Activated CD4-positive, alpha-beta T cell treated with anti-CD3 and anti-CD28 coated beads for 24 hours (primary cell): ENCODE results near the gene SLC39A3.

Experiments used
- DNase-seq, 2 donors: peaks; one replicate each; pipeline ENCODE4 v3.0.0-alpha.2; 2020; ENCODE audit warnings: low read depth in 2 of 2

The SLC39A3 gene

DNA sequence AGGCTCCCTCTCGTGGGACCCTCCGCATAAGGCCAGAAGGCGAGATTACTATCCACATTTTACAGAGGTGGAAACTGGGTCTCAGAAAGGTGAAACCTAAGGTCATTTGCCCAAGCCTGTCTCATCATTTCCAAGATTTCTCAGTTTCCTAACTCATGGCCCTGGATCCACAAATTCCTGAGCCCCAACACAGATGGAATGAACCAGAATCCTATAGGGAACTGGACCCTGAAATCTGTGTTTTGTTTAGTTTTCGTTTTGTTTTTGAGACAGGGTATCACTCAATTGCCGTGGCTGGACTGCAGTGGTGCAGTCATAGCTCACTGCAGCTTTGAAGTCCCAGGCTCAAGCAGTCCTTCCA lies 36.8 kb downstream of the SLC39A3 start:
- no peak for DNase-seq

DNA sequence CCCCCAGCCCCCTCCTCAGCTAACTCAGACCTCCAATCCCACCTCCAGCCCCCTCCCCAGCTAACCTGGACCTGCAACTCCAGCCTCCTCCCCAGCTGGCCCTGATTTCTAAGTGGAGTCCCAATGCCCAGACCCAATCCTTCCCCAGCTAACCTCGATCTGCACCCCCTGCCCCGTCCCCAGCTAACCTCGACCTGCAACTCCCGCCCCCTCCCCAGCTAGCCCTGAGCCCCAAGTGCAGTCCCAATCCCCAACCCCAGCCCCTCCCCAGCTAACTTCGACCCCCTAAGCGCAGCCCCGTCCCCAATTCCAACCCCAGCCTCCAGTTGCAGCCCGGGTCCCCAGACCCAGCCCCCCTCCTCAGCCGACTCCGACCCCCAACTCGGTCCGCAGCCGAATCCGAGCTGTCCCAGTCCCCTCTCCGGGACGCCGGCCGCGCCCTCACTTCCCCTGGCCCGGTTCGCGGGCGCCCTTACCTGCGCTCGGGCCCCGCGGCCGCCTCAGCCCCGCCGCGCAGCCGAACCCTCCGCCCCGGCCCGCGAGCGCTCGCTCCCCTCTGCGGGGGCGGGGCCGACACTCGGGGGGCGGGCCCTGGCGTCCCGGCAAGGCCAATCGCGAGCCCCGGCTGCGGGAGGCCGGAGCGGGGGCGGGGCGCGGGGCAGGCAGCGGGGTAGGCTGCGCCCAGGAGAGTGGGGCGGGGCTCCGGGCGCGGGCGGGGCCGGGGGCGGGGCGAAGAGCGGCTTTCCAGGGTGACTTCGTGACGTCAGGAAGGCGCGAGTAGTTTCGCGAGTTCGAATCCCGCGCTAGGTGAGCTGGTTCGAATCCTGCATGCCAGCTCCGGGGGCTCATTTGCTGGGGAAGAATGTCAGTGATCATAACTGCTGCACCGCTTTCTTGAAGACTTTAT lies 37.4 kb downstream of the SLC39A3 start, which contains the start of gene GNG7:
TSS of gene GNG7 (minus strand) at position 525 of the 907 bp plus-strand sequence. CDS start 182,006 bp downstream, outside the sequence.
- peak; percentile 97 for DNase-seq

DNA sequence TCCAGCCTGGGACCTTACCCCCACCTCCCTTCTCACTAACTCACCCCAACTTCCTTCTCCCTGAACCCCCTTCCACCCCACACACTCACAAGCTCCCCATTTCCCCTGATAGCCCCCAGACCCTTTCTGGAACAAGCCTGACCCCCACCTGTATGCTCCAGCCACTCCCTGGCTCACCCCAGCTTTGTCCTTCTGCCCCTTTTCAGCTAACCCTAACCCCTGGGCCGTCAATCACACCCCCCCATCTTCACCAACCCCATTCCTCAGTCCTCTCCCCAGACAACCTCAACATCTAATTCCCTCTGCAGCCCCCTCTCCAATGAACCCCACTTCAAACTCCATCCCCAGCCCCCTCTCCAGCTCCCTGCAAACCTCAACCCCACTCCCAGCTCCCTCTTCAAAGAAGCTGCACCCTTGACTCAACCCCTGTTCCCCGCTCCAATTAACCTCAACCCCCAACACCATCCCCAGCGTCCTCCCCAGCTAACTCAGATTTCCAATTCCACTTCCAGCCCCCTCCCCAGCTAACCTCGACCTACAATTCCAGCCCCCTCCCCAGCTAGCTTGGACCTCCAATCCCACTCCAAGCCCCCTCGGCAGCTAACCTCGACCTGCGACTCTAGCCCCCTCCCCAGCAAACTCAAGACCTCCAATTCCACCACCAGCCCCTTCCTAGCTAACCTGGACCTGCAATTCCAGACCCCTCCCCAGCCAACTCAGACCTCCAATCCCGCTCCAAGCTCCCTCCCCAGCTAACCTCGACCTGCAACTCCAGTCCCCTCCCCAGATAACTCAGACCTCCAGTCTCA lies 38.3 kb downstream of the SLC39A3 start:
- DNase-seq = no peak

DNA sequence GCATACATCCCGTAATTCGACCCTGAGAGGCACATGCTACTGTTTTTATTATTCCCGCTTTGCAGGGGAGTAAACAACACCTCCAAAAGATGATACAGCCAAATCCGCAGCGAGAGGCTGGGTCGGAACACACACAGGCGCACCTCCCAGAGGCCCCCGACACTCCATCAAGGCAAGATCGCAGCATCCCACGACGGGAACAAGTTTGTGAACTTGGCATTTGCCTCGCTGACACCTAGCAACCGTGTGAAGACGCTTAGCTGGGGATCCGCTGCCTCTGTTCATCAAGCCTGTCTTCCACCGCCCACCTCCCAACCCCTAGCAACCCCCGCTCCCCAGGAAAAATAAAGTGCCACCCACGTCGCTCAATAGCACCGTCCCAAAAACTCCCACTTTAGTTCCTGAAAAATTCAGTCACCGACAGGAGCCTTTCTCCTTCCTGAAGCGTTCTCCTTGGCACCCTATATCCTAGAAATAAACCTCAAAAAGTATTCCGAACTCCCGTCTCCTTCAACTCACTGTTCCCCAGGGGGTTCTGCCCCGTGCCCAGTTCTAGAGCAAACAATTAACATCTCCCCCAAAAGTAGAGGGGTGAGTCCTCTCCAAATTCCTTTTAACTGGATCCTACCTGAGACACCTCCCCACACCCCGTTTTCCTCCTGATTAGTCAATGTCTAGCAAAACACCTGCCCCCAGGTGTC lies 39.0 kb downstream of the SLC39A3 start:
- no peak for DNase-seq

DNA sequence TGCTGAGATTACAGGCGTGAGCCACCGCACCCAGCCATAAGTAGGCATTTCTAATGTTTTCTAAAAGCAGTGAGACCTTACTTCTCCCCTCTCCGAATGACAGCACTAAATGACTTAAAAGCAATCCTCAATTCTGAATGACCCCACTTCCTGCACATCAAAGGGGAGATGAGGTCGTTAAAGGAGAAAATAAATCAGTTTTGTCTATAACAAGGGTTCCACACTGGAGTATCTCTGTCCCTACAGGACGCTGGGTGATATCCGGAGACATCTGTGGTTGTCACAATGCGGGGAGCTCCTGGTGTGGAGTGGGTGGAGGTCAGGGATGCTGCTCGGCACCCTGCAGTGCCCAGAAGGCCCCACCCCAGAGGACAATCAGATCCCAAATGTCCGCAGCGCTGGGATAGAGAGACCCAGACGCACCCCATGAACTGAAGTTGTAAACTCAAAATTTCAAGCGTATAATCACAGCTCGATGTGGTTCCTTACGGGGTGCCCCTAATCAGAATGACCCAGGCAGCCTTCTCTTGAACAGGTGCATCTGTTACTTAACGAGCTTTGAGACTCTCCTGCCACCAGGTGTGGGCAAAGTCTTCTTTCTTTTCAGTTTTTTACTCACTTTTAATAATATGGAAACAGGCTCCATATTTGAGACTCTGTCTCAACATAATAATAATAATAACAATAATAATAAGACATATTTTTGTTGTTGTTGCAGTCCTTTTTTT lies 40.2 kb downstream of the SLC39A3 start:
- no peak for DNase-seq

DNA sequence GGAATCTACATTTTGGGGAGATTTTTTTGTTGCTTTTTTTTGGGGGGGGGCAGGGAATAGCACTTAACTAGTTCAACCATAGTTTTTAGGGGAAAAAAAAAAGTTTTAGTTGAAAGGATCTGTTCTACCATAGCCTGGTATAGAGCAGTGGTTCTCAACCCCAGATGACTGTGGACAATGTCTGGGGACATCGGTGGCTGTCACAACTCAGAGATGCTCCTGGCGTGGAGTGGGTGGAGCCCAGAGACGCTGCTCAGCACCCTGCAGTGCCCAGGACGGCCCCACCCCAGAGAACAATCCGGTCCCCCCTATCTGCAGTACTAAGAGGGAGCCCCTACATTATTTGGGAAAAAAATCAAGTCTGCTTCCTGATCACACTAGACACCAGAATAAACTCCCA lies 45.6 kb downstream of the SLC39A3 start:
- DNase-seq = no peak

DNA sequence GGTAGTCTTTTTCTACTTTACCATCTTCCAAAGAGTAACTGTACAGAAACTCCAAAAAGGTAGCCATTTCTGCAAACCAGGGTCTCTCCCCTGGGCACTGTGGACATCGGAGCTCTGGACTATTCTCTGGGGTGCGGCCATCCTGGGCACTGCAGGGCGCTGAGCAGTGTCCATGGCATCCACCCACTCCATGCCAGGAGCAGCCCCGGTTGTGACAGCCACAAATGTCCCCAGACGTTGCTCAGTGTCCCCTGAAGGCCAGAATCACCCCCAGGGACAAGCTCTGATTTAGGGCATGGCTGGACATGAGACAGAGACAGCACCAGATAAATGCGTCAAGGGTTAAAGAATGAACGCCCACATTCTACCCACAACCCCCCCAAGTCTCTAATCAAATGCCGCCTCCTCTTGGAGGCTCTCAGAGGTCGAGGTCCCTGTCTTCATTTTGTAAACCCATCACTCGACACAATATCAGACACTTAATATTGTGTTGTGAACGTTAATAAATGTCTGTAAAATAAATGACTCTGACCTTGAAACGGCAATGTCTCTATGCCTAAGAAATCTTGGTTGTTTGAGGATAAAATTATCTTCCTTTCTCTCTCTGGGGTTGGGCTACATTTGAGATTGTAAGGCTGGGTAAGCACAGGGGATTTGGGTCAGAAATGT lies 46.2 kb downstream of the SLC39A3 start:
- no peak for DNase-seq

DNA sequence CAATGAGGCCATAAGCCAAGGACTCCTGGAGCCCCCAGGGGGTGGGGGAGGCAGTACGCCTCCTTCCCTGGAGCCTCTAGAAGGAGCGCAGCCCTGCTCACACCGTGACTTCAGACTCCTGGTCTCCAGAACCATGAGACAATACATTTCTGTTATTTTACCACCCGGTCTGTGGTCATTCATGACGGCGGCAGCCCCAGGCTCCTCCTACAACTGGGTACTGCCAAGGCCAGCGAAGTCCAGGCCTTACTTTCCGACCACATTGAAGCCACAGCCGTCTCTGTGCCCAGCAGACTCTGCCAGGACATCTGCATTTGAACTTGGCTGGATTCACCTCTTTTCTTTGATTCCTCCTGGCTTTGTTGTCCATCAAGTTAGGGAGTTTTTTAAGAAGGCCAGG lies 47.9 kb downstream of the SLC39A3 start:
- no peak for DNase-seq

DNA sequence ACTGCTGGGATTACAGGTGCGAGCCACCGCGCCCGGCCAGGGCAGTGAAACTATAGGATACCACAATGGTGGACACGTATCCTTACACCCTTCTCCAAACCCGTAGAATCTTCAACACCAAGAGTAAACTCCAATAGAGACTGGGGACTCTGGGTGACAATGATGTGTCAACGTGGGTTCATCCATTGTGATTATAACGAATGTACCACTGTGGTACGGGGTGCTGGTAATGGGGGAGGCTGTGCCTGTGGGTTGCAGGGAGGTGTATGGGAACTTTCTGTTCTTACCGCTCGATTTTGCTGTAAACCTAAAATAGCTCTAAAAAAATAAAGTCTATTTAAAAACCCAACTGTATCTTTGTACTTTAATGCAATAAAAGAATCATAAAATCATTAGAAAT lies 49.0 kb downstream of the SLC39A3 start:
- no peak for DNase-seq

DNA sequence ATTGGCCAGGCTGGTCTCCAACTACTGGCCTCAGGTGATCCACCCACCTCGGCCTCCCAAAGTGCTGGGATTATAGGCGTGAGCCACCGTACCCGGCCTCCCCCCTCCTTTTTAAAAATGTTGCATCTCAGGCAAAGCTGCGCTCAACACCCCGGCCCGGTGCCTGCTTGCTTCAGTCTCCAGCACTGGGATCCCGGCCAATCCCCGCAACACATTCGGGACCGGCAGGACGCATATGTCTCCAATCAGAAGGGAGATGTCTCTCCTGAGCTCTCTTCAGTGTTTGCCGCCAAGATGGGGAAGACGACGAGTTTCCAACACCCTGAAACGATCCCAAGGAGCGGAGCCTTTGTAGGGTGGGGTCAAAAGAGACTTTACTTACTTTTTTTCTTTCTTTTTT lies 53.5 kb downstream of the SLC39A3 start:
- no peak for DNase-seq

DNA sequence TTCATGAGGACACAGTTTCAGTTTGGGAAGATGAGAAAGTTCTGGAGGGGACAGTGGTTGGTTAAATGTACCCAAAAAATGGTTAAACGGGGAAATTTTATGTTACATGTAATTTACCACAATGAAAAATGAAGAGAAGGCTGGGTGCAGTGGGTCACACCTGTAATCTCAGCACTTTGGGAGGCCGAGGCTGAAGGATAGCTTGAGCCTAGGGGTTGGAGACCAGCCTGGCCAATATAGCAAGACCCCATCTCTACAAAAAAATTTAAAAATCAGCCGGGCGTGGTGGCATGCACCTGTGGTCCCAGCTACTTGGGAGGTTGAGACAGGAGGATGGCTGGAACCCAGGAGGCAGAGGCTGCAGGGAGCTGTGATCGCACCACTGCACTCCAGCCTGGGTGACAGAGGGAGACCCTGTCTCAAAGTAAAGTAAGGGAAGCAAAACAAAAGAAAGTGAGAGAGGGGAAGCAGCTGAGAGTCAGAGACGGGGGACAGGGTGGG lies 54.6 kb downstream of the SLC39A3 start:
- no peak for DNase-seq

DNA sequence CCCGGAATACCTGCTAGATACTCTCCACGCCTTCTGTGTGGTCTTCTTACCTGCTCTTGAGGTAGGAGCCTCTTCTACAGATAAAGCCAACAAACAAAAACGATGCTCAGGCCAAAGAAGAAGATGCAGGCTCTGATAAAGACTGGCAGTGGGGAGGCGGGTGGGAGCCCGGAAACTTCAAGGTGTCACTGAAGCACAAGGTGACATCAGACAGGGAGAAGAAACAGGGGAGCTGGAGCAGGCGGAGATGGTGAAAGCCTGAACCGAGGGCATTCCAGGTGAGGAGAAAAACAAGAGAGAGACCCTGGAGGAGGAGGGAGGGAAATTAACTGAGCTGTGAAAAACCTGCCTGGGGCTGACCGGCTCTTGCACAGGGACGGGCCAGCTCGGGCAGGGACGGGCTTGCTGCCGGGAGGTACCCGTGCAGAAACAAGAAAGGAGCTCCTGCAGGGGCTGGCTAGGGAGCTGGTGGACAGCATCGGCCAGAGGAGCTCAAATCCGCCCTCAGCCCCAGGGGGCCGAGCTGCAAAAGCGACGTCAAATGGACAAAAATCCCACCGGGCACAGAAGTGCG lies 56.3 kb downstream of the SLC39A3 start:
- DNase-seq = no peak
